Uterus (tissue), 4 donors: Measurements from ENCODE around the gene LYRM4. TPM values are rescaled to one million over a fixed set of nuclear protein-coding genes. Genes with fewer than 3 reads are reported as not detected.
A peak's percentile ranks its signal among the peaks of the same experiment; 100 is the strongest.

Source experiments
- DNase-seq, 2 donors: peaks; one replicate each; pipeline ENCODE4 v3.0.0-alpha.2; 2019 to 2020
- H3K27ac ChIP-seq, 2 donors: fragments of 200-600 bp; sonication (generic); 1 replicate in 1 of 2; 2 replicates in 1 of 2; pipeline ENCODE4 v1.5.1; 2016 to 2018
- H3K27me3 ChIP-seq, 2 donors: fragments of 200-600 bp; sonication (generic); one replicate each; pipeline ENCODE4 v1.5.1; 2018 to 2019; ENCODE audit warnings: control low read depth in 1 of 2
- H3K36me3 ChIP-seq, 2 donors: fragments of 200-600 bp; sonication (generic); one replicate each; pipeline ENCODE4 v1.5.1; 2019; ENCODE audit warnings: control low read depth in 1 of 2
- H3K4me1 ChIP-seq, 2 donors: fragments of 200-600 bp; sonication (generic); one replicate each; pipeline ENCODE4 v1.5.1; 2018 to 2019; ENCODE audit warnings: control low read depth in 1 of 2
- H3K4me3 ChIP-seq, 2 donors: fragments of 200-600 bp; sonication (generic); 1 replicate in 1 of 2; 2 replicates in 1 of 2; pipeline ENCODE4 v1.5.1; 2018 to 2019; ENCODE audit warnings: mild to moderate bottlenecking in 1 of 2
- H3K9me3 ChIP-seq, 2 donors: fragments of 200-600 bp; sonication (generic); one replicate each; pipeline ENCODE4 v1.5.1; 2019; ENCODE audit warnings: control low read depth in 1 of 2
- CTCF ChIP-seq, 4 experiments: fragments of 200-600 bp in 2 of 4; fragments of 450-650 bp in 2 of 4; sonication (generic) in 2 of 4; IDR thresholded peaks; one replicate each; pipeline ENCODE4 v1.5.1; 2016 to 2019; ENCODE audit warnings: antibody characterized with exemption in 4 of 4, mild to moderate bottlenecking in 2 of 4, moderate library complexity in 1 of 4
- POLR2A ChIP-seq, 2 donors: fragments of 450-650 bp; IDR thresholded peaks; one replicate each; pipeline ENCODE4 v1.6.1; 2016; ENCODE audit warnings: antibody characterized with exemption in 2 of 2, mild to moderate bottlenecking in 1 of 2, moderate library complexity in 1 of 2
- intact Hi-C: fragments of 100-400 bp; cut with DNase I; formaldehyde crosslinking; loops from one replicate; pipeline ENCODE4 v1.15.1; 2023; ENCODE audit warnings: low total_unique reads
- total RNA-seq, 4 donors: library from RNA; depleted of rRNA in 3 of 4; stranded (reverse); fragments of >200 nt in 3 of 4; gene quantifications; one replicate each; pipeline versions ENCODE4 v1.1.0 to v1.2.4, GENCODE V29; 2014 to 2023
- donor health status: DM: yes; HTN: yes; CAD: no.

LYRM4 gene
- total RNA-seq, 4 donors from 2014 or later, result 3.1 to 33.0 (median 15.7) TPM

- DNase-seq, result no peak
- no peaks in the 10 kb centered on the region for H3K27me3 ChIP-seq
- intact Hi-C loops, result no loop called here
- H3K9me3 ChIP-seq, result no peaks in the 10 kb centered on the region
- H3K27ac ChIP-seq, result no peak overlapping the region
- H3K36me3 ChIP-seq, result no peaks in the 10 kb centered on the region
- no peaks in the 10 kb centered on the region for H3K4me1 ChIP-seq
- TF ChIP-seq CTCF (IDR thresholded peaks at IDR 0.05) (peak in 3 of 4 experiments; percentile 31 to 66 (median 32)), POLR2A (IDR thresholded peaks at IDR 0.05) (no peak)
- H3K4me3 ChIP-seq, result no peak overlapping the region
Measured at GRCh38 chr6:5135788-5136376, 124.9 kb downstream of the LYRM4 start.

- Histone ChIP-seq H3K36me3 (no peaks in the 10 kb centered on the region), H3K9me3 (no peaks in the 10 kb centered on the region), H3K4me3 (no peak overlapping the region), H3K4me1 (no peaks in the 10 kb centered on the region), H3K27ac (no peak overlapping the region), H3K27me3 (no peaks in the 10 kb centered on the region)
- DNase-seq, result no peak
- intact Hi-C loops, result no loop called here
- TF ChIP-seq POLR2A (IDR thresholded peaks at IDR 0.05) (no peak), CTCF (IDR thresholded peaks at IDR 0.05) (no peak)
Measured at GRCh38 chr6:5133943-5134342, 126.8 kb downstream of the LYRM4 start.

- H3K9me3 ChIP-seq, result no peaks in the 10 kb centered on the region
- intact Hi-C loops, result no loop called here
- no peaks in the 10 kb centered on the region for H3K36me3 ChIP-seq
- peak overlapping the region; percentile 55 to 69 for H3K27ac ChIP-seq
- H3K4me3 ChIP-seq, result no peak overlapping the region
- TF ChIP-seq POLR2A (IDR thresholded peaks at IDR 0.05) (no peak), CTCF (IDR thresholded peaks at IDR 0.05) (peak in 1 of 4 experiments; percentile 3)
- H3K4me1 ChIP-seq, result no peaks in the 10 kb centered on the region
- no peaks in the 10 kb centered on the region for H3K27me3 ChIP-seq
- DNase-seq, result peak; percentile 70 to 71
Measured at GRCh38 chr6:5132731-5133130, 128.0 kb downstream of the LYRM4 start.

GRCh38 chr6:5130135-5130866, 130.4 kb downstream of the LYRM4 start:
- H3K27ac ChIP-seq, result no peak overlapping the region
- intact Hi-C loops, result no loop called here
- no peaks in the 10 kb centered on the region for H3K4me1 ChIP-seq
- DNase-seq, result no peak
- no peaks in the 10 kb centered on the region for H3K9me3 ChIP-seq
- H3K4me3 ChIP-seq, result no peak overlapping the region
- TF ChIP-seq POLR2A (IDR thresholded peaks at IDR 0.05) (no peak), CTCF (IDR thresholded peaks at IDR 0.05) (no peak)
- H3K27me3 ChIP-seq, result no peaks in the 10 kb centered on the region
- H3K36me3 ChIP-seq, result no peaks in the 10 kb centered on the region

GRCh38 chr6:5128351-5128750, 132.4 kb downstream of the LYRM4 start:
- H3K27me3 ChIP-seq, result no peaks in the 10 kb centered on the region
- no peak overlapping the region for H3K4me3 ChIP-seq
- no peaks in the 10 kb centered on the region for H3K4me1 ChIP-seq
- no peaks in the 10 kb centered on the region for H3K9me3 ChIP-seq
- no peak for TF ChIP-seq POLR2A (IDR thresholded peaks at IDR 0.05)
- no peak for TF ChIP-seq CTCF (IDR thresholded peaks at IDR 0.05)
- intact Hi-C loops, result no loop called here
- no peak overlapping the region for H3K27ac ChIP-seq
- H3K36me3 ChIP-seq, result no peaks in the 10 kb centered on the region
- DNase-seq, result no peak
